Gastroesophageal sphincter (tissue), 4 donors: ENCODE measurements around the gene CD1B. TPM values are rescaled to one million over a fixed set of nuclear protein-coding genes. Genes with fewer than 3 reads are reported as not detected.

Source experiments
- ATAC-seq: fragments of 150-250 bp; one replicate; pipeline ENCODE4 v1.9.1; 2016; ENCODE audit warnings: mild to moderate bottlenecking, moderate library complexity
- H3K27ac ChIP-seq, 4 donors: fragments of 200-600 bp; sonication (generic) in 3 of 4; 1 replicate in 3 of 4; 2 replicates in 1 of 4; pipeline ENCODE4 v1.5.1; 2016 to 2019
- H3K27me3 ChIP-seq: fragments of 200-600 bp; sonication (generic); one replicate; pipeline ENCODE4 v1.5.1; 2019
- H3K36me3 ChIP-seq, 2 donors: fragments of 200-600 bp; sonication (generic); one replicate each; pipeline ENCODE4 v1.5.1; 2019; ENCODE audit warnings: control low read depth in 1 of 2
- H3K4me1 ChIP-seq, 3 donors: fragments of 200-600 bp; sonication (generic); 1 replicate in 2 of 3; 2 replicates in 1 of 3; pipeline ENCODE4 v1.5.1; 2016 to 2019; ENCODE audit warnings: control low read depth in 2 of 3
- H3K4me3 ChIP-seq, 2 donors: fragments of 200-600 bp; sonication (generic); one replicate each; pipeline ENCODE4 v1.5.1; 2019; ENCODE audit warnings: mild to moderate bottlenecking in 1 of 2, moderate library complexity in 1 of 2
- H3K9me3 ChIP-seq, 3 donors: fragments of 200-600 bp; sonication (generic); one replicate each; pipeline ENCODE4 v1.5.1; 2017 to 2019; ENCODE audit warnings: control low read depth in 2 of 3
- CTCF ChIP-seq, 4 experiments: fragments of 200-600 bp in 2 of 4; fragments of 450-650 bp in 2 of 4; sonication (generic) in 1 of 4; IDR thresholded peaks; one replicate each; pipeline ENCODE4 v1.5.1; 2017 to 2019; ENCODE audit warnings: antibody characterized with exemption in 4 of 4, mild to moderate bottlenecking in 2 of 4, moderate library complexity in 2 of 4
- EP300 ChIP-seq: sonication (generic); formaldehyde crosslinking; IDR thresholded peaks from one replicate; pipeline ENCODE4 v1.6.1; 2017; ENCODE audit warnings: antibody characterized with exemption, mild to moderate bottlenecking
- POLR2A ChIP-seq, 2 donors: fragments of 450-650 bp; IDR thresholded peaks; one replicate each; pipeline ENCODE4 v1.6.1; 2017; ENCODE audit warnings: antibody characterized with exemption in 2 of 2, mild to moderate bottlenecking in 2 of 2, moderate library complexity in 1 of 2
- POLR2AphosphoS5 ChIP-seq: sonication (generic); formaldehyde crosslinking; IDR thresholded peaks from one replicate; pipeline ENCODE4 v1.6.1; 2017; ENCODE audit warnings: antibody characterized with exemption
- WGBS, 2 donors: methylation state at CpG; one replicate each; pipeline ENCODE4 v1.1.5; 2018; ENCODE audit warnings: low coverage in 1 of 2; 5-methylcytosine and 5-hydroxymethylcytosine counted together
- total RNA-seq, 4 donors: library from RNA; depleted of rRNA; stranded (reverse); fragments of >200 nt; gene quantifications; one replicate each; pipeline ENCODE4 v1.1.0, GENCODE V29; 2016

The CD1B gene
- total RNA-seq, 4 donors from 2014 or later: not detected

- Histone ChIP-seq H3K36me3 (no peaks in the 10 kb centered on the region), H3K27me3 (no peaks in the 10 kb centered on the region), H3K27ac (no peak overlapping the region), H3K4me1 (no peaks in the 10 kb centered on the region), H3K4me3 (no peak overlapping the region), H3K9me3 (peaks cover 0 to 8% (median 0%) of the 10 kb centered on the region in 3 donors)
- TF ChIP-seq CTCF (IDR thresholded peaks at IDR 0.05) (no peak), POLR2AphosphoS5 (no peak), EP300 (no peak), POLR2A (IDR thresholded peaks at IDR 0.05) (no peak)
- WGBS, 2 donors: 64 to 88% methylated on average over 2 to 3 of the region's 3 CpGs
- ATAC-seq: no peak
Measured at GRCh38 chr1:158328426-158328825, 2.9 kb downstream of the CD1B start.

GRCh38 chr1:158327481-158327880, 3.9 kb downstream of the CD1B start:
- no peaks in the 10 kb centered on the region for H3K27me3 ChIP-seq
- no peak overlapping the region for H3K4me3 ChIP-seq
- no peaks in the 10 kb centered on the region for H3K4me1 ChIP-seq
- no peaks in the 10 kb centered on the region for H3K36me3 ChIP-seq
- ATAC-seq: no peak
- H3K9me3 ChIP-seq: peaks cover 0 to 16% (median 0%) of the 10 kb centered on the region in 3 donors
- no peak overlapping the region for H3K27ac ChIP-seq
- no peak for TF ChIP-seq CTCF (IDR thresholded peaks at IDR 0.05)
- no peak for TF ChIP-seq POLR2A (IDR thresholded peaks at IDR 0.05)
- TF ChIP-seq EP300: no peak
- TF ChIP-seq POLR2AphosphoS5: no peak

GRCh38 chr1:158324395-158324794, 6.9 kb downstream of the CD1B start:
- Histone ChIP-seq H3K4me1 (no peaks in the 10 kb centered on the region), H3K9me3 (peaks cover 0 to 16% (median 0%) of the 10 kb centered on the region in 3 donors), H3K27me3 (no peaks in the 10 kb centered on the region), H3K36me3 (no peaks in the 10 kb centered on the region), H3K27ac (no peak overlapping the region), H3K4me3 (no peak overlapping the region)
- TF ChIP-seq EP300: no peak
- TF ChIP-seq POLR2AphosphoS5: no peak
- ATAC-seq: no peak
- 72 to 87% methylated on average over 4 of the region's 4 CpGs for WGBS, 2 donors

GRCh38 chr1:158323866-158324265, 7.5 kb downstream of the CD1B start:
- Histone ChIP-seq H3K27me3 (no peaks in the 10 kb centered on the region), H3K9me3 (peaks cover 0 to 16% (median 0%) of the 10 kb centered on the region in 3 donors), H3K4me3 (no peak overlapping the region), H3K4me1 (no peaks in the 10 kb centered on the region), H3K36me3 (no peaks in the 10 kb centered on the region), H3K27ac (no peak overlapping the region)
- WGBS, 2 donors: 55% methylated on average over 1 of the region's 1 CpG; no CpG with 5 or more reads in 1 of the 2 donors
- TF ChIP-seq POLR2AphosphoS5: no peak
- TF ChIP-seq POLR2A (IDR thresholded peaks at IDR 0.05): no peak
- no peak for TF ChIP-seq CTCF (IDR thresholded peaks at IDR 0.05)
- TF ChIP-seq EP300: no peak
- no peak for ATAC-seq

- no peak for ATAC-seq
- 63 to 67% methylated on average over 2 of the region's 2 CpGs for WGBS, 2 donors
- H3K36me3 ChIP-seq: no peaks in the 10 kb centered on the region
Measured at GRCh38 chr1:158311066-158311465, 20.3 kb downstream of the CD1B start.

More at GRCh38 chr1:158311066-158311465, 20.3 kb downstream of the CD1B start:
- Histone ChIP-seq H3K27ac (no peak overlapping the region), H3K9me3 (peaks cover 0 to 47% (median 0%) of the 10 kb centered on the region in 3 donors), H3K4me1 (no peaks in the 10 kb centered on the region), H3K4me3 (no peak overlapping the region), H3K27me3 (no peaks in the 10 kb centered on the region)
- TF ChIP-seq EP300 (no peak), POLR2A (IDR thresholded peaks at IDR 0.05) (no peak), POLR2AphosphoS5 (no peak), CTCF (IDR thresholded peaks at IDR 0.05) (no peak)
